CD4-positive, alpha-beta T cell treated with Interleukin-4 for 4 hours (primary cell): Measurements from ENCODE around the gene FOXF2.

ENCODE experiments used
- DNase-seq: peaks from one replicate; pipeline ENCODE4 v3.0.0-alpha.2; 2020

The FOXF2 gene

DNA sequence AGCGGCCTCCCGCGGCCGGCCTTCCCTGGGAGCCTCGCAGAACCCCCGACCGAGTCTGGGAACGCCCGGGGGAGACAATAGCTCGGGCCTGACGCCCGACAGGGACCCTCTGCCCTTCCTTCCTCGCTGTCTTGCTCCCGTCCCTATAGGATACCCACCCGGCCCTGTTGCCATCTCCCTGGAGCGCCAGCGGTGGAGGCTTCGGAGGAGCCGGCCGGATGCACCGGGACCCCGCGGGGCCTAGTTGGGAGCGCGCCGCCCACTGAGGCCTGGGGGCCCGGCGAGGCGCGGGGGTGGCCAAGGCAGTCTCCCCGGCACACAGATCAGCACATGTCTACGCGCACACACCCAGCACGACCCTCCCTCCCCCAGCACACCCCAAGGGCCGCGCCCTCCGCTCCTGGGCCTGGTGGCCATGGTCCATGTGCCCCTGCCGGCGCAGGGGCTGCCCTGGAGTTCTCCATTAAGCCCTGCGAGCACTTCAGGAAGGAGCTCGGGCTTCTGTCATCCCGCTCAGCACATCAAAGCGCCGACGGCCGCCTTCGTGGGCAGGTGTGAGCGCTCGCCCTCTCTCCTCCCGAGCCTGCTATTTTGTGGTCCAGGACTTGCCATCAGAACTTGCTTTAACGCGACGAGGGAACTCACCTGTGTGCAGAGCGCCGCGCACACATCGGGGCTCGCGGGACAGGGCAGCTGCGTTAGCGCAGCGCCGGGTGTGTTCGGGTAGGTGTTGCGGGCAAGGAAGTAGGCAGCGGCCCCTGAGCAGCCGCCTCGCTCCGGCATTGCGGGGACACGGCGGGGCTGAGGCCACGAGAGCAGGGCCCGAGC, 3.7 kb downstream of the FOXF2 start:
- no peak for DNase-seq

DNA sequence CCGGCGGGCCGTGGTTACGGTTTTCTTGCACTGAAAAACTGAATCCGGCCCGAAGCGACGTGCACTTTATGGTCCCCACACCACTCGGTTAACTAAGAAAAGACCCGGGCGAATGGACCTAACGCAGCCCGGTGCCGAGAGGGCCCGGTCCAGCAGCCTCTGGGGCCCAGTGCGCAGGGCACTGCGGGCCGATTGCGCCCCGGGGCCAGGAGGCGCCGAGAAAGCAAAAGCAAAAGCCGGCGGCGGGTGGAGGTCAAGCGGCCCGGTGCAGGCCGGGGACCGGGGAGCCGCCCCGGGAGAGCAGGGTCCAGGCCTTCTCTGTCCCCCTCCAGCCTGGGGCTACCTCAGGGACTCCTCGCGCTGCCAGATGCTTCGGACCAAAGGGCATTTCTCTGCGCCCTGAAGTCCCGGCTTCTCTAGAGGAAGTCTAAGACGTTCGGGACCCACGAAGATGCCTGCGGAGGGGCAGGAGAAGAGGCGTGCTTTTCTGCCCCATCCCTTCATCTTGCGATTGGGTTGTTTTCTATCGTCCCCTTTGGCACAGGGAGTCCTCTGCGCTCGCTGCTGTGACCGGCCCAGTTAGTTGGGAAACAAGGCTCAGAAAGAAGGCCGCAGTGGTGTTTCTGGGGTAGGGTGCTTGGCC, 4.4 kb downstream of the FOXF2 start:
- DNase-seq = no peak

DNA sequence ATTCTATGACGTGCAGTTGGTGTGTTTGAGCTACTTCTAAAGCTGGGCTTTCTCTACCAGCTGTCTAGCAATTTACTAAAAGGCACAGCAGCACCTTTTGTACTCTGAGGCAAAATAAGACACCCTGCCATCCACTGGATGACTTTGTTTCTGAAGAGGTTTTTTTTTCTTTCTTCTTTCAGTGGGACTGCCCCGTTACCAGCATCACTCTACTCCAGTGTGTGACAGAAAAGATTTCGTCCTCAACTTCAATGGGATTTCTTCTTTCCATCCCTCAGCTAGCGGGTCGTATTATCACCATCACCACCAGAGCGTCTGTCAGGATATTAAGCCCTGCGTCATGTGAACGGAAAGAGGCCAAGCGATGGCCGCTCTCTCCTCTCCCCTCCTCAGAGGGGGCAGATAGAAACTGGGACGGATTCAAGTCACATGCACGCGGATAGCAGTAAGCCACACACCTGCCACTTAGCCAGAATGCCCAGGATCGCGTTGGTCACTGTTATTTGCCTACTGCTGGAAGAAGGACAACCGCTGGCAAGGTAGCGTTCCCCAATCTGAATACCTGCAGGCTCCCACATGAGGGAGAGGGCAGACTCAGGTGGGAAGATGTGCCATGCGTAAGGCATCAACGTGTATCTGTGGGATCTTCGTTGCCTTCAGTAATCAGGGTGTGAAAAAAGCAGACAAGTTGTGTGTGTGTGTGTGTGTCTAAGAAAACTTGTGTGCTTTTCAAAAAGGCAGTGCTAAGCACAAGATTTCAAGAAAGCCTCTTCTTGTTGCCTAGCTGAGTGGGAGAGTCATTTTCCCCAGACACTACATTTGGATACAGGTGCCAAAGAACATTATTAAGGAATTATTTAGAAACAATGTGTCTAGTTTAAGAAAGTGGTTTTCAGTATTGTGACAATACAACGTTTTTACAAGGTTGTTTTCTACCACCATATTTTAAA, 5.4 kb downstream of the FOXF2 start:
- DNase-seq = no peak

DNA sequence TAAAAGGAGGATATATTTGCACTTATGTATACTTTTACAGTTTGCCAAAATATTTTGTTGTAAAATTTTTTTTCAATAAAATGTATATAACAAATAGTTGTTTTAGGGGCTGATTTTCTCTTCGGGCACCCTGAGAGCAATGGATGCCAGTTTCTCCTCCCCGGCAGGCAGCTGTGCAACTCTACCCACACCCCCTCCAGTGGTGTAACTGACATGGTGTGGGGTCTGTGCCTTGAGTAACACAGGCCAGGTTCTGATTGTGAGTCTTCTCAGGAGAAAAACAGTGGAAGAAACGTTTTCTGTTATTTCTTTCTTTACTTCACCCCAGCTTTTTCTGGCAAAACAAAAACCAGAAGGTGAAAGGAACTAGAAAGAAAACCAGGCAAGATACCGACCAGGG, 6.1 kb downstream of the FOXF2 start:
- DNase-seq = no peak

DNA sequence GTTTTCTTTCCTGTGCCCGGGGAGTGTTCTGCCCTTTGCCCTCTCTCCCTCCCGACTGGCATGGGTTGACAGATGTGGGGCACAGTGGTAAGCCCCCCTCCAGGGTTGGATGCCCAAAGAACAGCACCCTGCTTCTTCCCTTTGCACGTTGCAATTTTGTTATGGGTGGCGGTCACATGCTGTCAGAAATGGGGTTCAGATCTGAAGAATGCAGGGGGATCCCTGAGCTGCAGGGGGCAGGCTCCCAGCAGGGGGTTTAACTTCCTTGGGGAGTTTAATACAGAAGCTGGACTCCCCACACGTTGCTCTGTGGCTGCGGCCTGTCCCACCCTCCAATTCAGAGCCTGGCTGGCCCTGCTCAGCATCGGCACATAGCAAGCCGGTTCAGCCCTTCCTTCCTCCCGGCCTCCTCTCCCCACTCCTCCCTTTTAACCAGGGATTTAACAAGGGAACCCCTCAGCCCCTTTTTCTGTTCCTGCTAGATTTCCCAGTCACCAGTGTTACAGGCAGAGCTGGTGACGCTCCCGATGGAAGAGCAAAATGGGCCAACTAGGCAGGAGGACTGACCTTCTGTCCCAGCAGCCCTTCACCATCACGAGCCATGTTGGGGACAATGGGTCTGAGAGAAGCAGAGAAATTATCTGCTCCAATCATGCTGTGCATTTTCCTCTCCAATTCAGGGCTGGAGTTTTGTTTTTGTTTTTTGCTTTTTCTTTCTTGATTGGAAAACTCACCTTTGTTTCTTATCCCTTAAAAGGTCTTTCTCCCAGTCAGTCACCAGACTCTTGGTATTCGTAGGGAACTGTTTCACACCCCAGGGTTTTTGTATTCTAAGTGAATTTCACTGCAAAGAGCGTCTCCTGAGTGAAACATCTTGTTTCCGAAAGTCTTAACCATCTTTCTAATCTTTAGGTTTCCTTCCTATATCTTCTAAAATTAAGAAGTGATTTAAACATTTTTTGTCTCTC, 6.8 kb downstream of the FOXF2 start:
- no peak for DNase-seq

DNA sequence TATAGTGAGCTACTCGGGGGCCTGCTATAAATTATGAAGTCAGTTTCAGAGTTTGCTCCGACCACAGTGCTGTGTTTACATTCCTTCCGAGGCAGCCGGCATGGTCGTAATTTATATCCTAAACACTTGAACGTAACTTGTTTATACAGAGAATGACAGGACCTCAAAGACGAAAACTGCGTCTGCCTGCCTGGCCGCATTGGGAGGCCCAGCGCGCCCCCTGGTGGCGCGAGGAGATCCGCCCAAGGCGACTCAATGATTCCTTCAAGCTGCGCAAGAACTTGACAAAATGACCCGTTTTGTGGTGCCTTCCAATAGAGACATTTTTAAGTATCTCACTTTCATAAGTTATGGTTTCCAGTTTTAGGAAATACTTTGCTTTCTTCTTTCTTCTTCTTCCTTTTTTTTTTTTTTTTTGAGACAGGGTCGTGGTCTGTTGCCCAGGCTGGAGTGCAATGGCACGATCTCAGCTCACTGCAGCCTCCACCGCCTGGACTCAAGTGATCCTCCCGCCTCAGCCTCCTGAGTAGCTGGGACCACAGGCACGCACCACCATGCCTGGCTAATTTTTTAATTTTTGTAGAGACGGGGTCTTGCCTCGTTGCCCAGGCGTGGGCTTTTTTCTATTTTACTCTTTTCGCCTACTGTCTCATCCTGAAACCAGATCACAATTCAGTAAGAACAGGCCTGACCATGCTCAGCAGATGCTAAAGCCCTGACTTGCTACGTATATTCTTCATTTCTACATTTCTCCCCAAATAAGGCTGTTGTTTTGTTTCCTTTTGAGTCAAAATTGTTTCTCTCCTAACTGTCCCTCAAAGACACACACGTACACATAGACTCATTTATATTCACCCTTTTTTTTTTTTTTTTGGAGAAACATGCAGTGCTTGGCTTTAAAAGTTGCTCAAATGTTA, 7.8 kb downstream of the FOXF2 start:
- DNase-seq = peak; percentile 60

DNA sequence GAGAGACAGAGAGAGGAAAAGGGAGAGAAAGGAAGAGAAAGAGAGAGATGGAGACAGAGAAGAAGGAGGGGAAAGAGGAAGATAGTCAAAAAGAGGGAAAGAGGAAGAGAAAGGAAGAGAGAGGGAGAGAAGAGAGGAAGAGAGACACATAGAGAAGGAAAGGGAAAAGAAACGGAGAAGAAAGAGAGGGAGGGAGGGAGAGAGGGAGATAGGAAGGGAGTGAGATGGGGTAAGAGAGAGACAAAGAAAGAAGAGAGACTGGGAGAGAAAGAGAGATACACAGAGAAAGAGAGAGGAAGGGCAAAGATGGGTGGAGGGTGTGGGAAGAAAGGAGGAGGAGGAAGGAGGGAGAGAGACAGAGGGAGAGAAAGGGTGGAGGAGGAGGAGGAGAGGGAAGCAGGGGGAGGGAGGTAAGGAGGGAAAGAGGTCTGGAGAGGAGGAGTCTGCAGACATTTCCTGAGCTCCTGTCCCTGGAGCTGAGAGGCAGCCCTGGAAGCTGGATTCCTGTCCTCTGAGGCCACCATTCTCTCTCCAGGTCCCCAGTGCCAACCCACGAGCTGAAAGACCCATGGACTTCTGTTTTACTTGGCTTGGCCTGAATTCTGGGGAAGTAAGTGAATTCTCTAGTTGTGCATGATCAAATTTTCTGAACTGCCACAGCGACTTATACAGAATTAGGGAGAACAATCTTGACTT, 9.9 kb downstream of the FOXF2 start:
- no peak for DNase-seq

DNA sequence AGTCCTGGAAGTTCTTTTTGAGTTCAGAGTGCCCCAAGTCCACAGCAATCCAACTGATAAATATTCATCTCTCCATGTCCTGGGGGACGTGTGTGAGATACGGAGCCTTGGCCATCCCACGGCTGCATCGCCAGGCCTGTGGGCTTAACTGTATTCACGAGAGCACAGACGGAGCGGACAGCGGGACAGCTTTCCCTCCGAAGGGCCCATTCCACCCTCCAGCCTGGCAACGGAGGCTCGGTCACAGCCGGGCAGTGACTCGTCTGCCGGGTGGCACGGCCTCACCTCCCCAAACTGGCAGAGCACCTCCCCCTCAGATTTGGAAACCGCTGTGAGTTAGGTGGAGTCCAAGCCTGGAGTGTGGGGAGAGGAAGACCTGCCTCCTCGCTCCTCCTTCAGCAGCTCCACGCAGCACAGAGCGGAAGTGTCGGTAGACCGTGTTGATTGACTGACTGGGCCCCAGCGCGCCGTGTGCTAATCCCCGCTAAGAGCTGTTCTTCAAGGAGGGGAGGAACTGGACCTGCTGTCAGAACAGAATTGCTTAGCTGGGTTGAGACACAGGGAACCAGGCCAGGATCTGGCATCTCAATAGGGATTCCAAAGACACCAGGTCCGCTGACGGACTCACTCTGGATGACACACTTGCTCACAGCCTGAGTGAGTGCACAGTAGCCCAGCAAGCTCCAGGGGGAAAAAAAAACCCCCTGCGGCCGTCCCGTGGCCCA, 10.9 kb downstream of the FOXF2 start:
- DNase-seq = no peak

DNA sequence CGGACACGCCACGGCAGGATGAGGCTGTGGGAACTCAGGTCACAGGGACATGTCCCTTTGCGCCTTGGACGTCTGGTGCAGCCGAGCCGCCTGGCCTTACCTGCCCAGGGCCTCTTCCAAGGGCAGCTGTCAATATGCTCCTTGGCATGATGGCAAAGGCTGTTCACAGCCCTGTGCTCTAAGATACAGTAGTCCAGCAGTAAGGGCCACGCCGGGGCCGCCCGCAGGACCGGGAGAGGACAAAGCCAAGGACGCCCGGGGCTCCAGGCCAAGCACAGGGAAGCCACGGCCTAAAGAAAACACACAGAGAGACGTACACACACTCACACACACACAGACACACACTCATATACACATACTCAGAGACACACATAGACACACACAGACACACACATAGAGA, 13.0 kb downstream of the FOXF2 start:
- DNase-seq = no peak

DNA sequence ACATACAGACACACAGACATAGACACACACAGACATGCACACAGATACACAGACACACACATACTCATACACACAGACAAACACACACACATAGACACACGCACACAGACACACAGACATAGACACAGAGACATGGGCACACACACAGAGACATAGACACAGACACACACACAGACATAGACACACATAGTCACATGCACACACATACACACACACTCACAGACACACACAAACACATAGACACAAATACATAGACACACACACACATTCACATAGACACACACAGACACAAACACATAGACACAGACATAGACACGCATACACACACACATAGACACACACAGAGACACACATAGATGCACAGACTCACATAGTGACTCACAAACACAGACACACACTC, 13.5 kb downstream of the FOXF2 start:
- no peak for DNase-seq

DNA sequence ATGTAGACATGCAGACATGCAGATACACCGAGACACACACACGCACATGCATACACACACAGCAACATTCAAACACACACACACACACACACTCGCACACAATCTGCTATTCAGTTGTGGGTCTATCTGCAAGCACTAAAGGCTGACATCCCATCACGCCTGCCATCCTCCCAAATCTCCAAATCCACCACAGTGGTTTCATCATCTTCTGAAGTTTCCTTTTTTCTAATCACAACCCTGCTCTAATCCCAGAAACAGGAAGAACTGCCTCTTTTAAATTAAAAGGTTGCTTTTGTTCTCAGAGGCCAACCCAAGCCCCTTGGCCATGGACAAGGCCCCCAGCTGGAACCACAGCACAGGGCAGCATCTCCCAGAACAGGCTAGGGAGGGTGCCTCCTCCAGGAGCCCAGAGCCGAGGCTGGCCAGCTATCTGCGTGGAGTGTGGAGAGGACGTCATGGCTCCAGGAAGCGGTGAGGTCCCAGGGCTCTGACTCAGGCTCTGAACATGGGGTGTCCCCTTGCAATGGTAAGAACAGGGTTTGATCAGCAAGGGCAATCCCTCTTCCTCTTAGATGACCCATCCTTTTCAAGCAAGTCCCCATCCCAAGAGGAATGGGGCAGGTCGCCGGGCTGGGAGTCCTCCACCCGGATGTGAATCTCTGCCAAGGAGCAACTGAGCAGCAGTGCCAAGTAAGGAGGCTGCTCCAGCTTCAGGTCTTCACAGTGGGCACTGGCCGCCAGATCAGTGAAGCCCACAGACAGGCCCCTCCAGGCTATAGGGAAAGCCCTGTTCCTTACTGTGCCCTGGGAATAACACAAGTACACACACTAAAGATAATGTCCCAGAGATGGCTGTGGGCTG, 14.7 kb downstream of the FOXF2 start:
- no peak for DNase-seq

DNA sequence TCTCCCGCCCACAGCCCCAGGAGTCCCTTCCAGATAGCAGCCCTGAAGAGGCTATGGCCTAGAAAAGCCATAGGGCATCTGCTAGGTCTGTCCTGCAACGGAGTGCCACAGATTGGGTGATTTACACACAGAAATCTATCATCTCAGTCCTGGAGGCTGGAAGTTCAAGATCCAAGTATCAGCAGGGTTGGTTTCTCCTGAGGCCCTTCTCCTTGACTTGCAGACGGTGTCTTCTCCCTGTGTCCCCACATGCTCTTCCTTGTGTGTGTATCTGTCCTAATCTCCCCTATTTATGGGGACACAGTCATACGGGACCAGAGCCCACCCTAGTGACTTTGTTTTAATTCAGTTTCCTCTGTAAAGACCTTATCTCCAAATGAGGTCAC, 15.3 kb downstream of the FOXF2 start:
- DNase-seq = no peak

DNA sequence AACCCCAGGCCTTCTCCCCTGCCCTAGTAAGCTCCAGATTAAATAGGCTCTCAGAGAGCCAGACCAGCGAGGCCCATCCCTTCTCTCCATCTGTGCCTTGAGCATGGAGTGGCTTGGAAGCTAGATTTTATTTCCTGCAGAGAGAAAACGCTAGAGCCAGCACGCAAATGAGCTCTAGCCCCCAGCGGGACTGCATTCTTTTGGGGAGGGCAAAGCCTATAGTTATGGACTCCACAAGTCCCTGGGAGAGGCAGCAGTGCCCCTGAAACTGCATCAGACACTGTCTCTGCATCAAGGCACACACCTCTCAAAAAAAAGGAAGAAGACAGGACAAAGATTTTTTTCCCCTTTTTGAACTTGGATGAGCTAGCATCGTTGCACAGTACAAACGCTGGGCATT, 15.8 kb downstream of the FOXF2 start:
- DNase-seq = no peak

DNA sequence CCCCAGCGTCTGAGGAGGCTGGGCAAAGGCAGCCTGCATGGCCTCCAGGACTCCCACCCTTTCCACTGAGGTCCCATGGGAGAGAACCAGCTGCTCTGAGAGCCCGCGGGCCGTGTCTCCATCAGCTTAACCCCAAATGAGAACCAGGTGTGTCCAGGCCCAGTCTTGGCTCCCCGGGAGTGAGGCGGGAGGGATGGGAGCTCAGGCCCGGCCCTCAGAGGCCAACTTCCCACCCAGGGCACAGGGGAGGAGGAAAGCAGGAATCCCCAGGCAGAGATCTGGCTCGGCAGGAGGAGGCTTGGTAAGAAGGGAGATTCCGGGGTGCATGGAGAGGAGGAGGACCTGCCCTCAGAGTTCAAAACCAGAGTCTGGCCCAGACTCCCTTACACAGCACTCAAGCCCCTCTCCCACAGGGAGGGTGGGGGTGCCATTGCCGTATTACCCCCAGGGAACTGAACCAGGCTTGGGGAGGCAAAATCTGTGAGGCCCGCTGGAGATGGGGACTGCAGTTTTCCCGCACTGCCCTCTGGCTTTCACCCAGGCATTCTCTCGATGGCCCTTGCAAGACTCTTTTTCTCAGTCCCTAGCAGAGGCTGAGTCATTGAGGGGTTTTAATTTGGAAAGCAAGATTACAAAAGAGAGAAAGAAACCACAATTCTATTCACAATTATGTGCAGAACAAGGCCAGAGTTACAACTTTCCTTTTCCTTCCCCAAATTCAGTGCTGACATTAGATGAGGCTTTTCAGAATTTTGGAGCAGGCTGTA, 17.1 kb downstream of the FOXF2 start:
- no peak for DNase-seq

DNA sequence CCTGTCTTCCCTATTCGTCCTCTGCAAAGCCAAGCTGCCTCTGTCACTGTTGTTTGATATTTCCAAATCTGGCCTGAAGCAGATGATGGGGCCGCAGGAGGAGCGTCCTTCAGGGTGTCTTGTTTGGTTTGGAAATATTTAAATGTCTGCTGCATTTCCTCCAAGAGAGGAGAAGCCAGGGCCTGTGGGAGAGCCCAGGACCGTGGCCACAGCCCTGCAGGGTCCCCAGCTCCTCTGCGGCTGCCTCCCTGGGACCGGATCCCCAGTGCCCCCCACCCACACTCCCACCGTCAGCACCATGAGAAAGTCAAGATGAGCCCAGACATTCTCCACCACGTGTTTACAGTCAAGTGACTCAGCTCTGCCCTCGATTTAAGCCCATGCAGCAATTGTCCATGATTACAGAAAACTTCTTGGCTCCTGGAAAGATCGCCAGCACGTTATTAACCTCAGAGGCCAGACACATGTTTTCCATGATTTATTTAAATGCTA, 18.2 kb downstream of the FOXF2 start:
- no peak for DNase-seq

DNA sequence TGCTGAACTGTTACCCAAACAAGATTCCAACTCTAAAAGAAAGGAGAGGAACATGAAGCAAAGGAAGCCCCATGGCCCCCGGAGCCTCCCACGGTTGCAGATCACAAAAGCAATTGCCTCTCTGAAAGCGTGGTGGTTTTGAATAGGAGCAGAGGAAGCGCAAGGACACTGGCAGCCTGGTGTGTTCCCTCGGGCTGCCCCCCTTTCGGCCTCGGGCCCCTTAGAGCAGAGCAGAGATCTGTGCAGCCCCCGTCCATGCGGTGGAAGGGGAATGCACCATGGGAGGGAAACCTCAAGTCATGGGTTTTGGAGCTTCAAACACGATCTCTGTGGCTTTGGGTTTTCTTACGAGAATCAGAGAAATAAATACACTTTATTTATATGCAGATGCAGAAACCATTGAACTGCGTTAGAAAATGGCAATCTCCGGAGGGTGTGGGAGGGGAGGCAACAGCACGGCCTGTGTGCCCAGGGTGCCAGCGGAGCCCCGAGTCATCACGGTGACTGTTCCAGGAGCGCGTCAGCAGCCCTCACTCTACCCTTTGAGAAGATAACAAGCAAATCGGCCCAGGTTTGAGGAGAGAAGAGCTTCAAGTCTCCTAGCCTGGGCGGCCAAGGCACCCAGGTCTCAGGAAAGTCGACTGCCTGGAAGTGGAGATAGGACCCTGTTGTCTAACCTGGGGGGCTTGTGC, 20.5 kb downstream of the FOXF2 start:
- no peak for DNase-seq

DNA sequence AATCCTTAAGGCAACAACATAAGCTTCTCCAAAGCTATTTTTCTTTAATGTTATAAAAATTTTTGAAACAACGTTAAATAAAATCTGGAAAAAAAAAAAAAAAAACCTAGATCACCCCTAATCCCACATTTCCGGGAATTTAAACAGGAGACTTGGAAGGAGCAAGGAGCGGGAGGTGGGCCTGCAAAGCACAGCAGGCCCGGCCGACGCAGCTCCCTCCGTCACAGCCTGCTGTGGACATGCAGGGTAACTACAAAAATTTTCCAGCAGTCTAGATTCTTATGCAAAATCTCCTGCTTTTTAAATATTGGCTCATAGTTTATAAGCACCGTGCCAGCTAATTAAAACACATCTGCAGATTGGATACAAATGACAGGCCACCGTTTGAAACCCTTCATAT, 23.5 kb downstream of the FOXF2 start:
- DNase-seq = no peak
